Right ventricle myocardium inferior (tissue), 1 donor: ENCODE results near the gene EZH1. TPM values are rescaled to one million over a fixed set of nuclear protein-coding genes. Genes with fewer than 3 reads are reported as not detected.
"Not testable (repeated sequence)": the region's sequence is repeated elsewhere in the genome, so short reads cannot be mapped to it uniquely, and the experiment has no call there.

ENCODE experiments used
- ATAC-seq: fragments of 200-7000 bp; cut with Tn5 transposase; one replicate; pipeline ENCODE4 v1.9.1; 2020; ENCODE audit warnings: mild to moderate bottlenecking, moderate library complexity
- DNase-seq: peaks from one replicate; pipeline ENCODE4 v3.0.0; 2021; ENCODE audit errors: missing footprints
- intact Hi-C: fragments of 100-400 bp; cut with DNase I; formaldehyde crosslinking; loops from one replicate; pipeline ENCODE4 v1.11.0; 2022
- total RNA-seq: library from RNA; stranded (reverse); fragmentation: NEBNext Ultra II Directional; extraction: Animal tissue kit (Norgen Biotek cat#: 25700); gene quantifications from one replicate; pipeline ENCODE4 v1.2.1, GENCODE V29; 2021
- donor health status: DM: no; HTN: yes; CAD: no; lungs with severe emphysema.

The EZH1 gene
- total RNA-seq, 1 donor from 2014 or later: 44.4 TPM

GRCh38 chr17:42774066-42774745 is 29.4 kb upstream of the EZH1 start:
- DNase-seq: no peak
- ATAC-seq: no peak
- intact Hi-C loops: loop anchor here (10.0 kb wide), 1 partner anchor 51 kb away; the partner anchor contains the start of gene BECN1

GRCh38 chr17:42773290-42774035 is 28.6 kb upstream of the EZH1 start, which contains the start of gene VPS25:
TSS of gene VPS25 (plus strand) at chr17:42773449. CDS start at chr17:42773476, 27 bp downstream.
- intact Hi-C loops: loop anchor here (10.0 kb wide), 1 partner anchor 51 kb away; the partner anchor contains the start of gene BECN1
- peak; percentile 85 for DNase-seq
- peak; percentile 93 for ATAC-seq

GRCh38 chr17:42772945-42773289 is 28.1 kb upstream of the EZH1 start:
- ATAC-seq (no peak), DNase-seq (no peak)
- intact Hi-C loops: loop anchor here (10.0 kb wide), 1 partner anchor 52 kb away; the partner anchor contains the start of gene BECN1

- intact Hi-C loops: loop anchor here (10.0 kb wide), 1 partner anchor 55 kb away; the partner anchor contains the start of gene BECN1
- not testable (repeated sequence) for DNase-seq, ATAC-seq
Observed at GRCh38 chr17:42769964-42770363, 25.1 kb upstream of the EZH1 start.

GRCh38 chr17:42768006-42768405 is 23.2 kb upstream of the EZH1 start:
- intact Hi-C loops, DNase-seq, ATAC-seq: not testable (repeated sequence)

- ATAC-seq (no peak), DNase-seq (no peak)
- intact Hi-C loops: no loop called here
Observed at GRCh38 chr17:42767512-42767911, 22.7 kb upstream of the EZH1 start.

- intact Hi-C loops: no loop called here
- DNase-seq (no peak), ATAC-seq (no peak)
Observed at GRCh38 chr17:42766124-42766523, 21.3 kb upstream of the EZH1 start.

- ATAC-seq: no peak
- intact Hi-C loops: loop anchor here (5.0 kb wide), 1 partner anchor 184 kb away; the partner anchor contains the start of gene PSMC3IP
- no peak for DNase-seq
Observed at GRCh38 chr17:42761638-42762037, 16.8 kb upstream of the EZH1 start.

GRCh38 chr17:42760652-42761581 is 16.1 kb upstream of the EZH1 start, which contains the start of gene RAMP2:
TSS of gene RAMP2 (plus strand) at chr17:42761227. CDS start at chr17:42761262, 35 bp downstream.
- DNase-seq (no peak), ATAC-seq (peak; percentile 47)
- intact Hi-C loops: loop anchor here (5.0 kb wide), 1 partner anchor 184 kb away; the partner anchor contains the start of gene PSMC3IP

- ATAC-seq (no peak), DNase-seq (no peak)
- intact Hi-C loops: loop anchor here (5.0 kb wide), 1 partner anchor 183 kb away; the partner anchor contains the start of gene PSMC3IP
Observed at GRCh38 chr17:42759982-42760651, 15.3 kb upstream of the EZH1 start.

GRCh38 chr17:42754782-42755181 is 9.9 kb upstream of the EZH1 start:
- peak; percentile 91 for ATAC-seq
- DNase-seq: no peak
- intact Hi-C loops: no loop called here

GRCh38 chr17:42751628-42752027 is 6.8 kb upstream of the EZH1 start:
- ATAC-seq (no peak), DNase-seq (no peak)
- intact Hi-C loops: no loop called here

- intact Hi-C loops: no loop called here
- ATAC-seq (no peak), DNase-seq (no peak)
Observed at GRCh38 chr17:42750739-42751344, 6.0 kb upstream of the EZH1 start.

GRCh38 chr17:42748908-42749798 is 4.3 kb upstream of the EZH1 start:
- DNase-seq (peak; percentile 59), ATAC-seq (no peak)
- intact Hi-C loops: no loop called here

GRCh38 chr17:42748202-42748907 is 3.5 kb upstream of the EZH1 start:
- DNase-seq: peak; percentile 62
- no peak for ATAC-seq
- intact Hi-C loops: no loop called here

- intact Hi-C loops: loop anchor here (1.0 kb wide), 1 partner anchor 19 kb away; no protein-coding TSS in a partner anchor
- DNase-seq (peak; percentile 86), ATAC-seq (peak; percentile 90)
Observed at GRCh38 chr17:42744283-42744805, 496 bp downstream of the EZH1 start.
